ENCODE measurements around the gene EPB41L1.

The EPB41L1 gene

DNA sequence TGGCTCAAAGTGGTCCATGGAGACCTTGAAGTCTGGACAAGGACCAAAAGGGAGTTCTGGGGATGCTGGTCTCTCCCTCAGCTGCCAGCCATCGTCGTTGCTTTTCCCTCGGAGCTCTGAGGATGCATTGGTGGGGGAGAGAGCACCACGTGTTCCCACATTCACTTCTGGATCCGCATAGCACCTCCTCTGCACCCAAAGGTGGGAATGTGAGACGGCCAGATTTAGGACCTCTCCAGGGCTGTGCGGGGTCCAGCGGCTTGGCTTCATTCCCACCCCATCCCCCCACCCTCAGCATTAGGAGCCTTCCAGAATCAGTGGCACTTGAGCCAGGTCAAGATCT, 1.1 kb downstream of the EPB41L1 start:
- no peak for DNase-seq (ENCODE audit: low spot score)

DNA sequence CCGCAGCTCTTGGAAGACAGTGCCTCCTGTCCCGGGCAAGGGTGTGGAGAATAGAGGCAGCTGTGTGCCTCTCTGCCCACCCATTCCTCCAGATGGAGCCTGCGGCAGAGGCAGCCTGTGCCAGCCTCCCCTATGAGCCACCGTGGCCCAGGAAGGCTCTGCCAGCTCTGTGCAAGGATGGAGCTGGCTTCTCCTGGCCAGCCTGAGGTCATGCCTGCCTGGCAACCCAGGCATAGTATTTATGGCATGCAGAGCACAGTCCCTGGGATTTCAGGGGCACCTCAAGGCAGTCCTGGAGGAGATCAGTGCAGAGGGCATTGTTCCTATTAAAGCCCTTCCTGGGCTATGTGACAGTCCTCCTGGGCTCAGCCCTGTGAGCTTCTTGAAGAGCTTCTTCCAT, 1.5 kb downstream of the EPB41L1 start:
- no peak for DNase-seq (ENCODE audit: low spot score)

GRCh38 chr20:36157610-36158009, 3.1 kb downstream of the EPB41L1 start:
- no peak for DNase-seq (ENCODE audit: low spot score)

- no peak for DNase-seq (ENCODE audit: low spot score)
These were observed 3.7 kb downstream of the EPB41L1 start for GRCh38 chr20:36158160-36158741.

DNA sequence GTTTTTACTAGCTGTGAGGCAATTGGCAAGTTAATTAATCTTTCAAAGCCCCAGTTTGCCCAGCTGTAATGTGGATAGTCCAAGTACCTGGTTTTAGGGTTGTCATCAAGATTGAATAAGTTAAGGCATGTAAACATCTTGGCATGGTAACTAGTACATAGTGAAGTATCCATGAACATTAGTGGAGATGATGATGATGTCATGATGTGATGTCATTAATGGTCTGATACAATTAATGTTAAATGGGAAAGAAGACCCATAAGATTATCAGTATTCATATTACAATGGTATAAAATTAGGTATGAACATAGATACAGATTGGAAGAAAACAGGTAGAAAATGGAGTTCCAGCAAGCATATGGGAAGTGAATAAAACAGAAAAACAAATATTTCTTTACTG, 5.3 kb downstream of the EPB41L1 start:
- no peak for DNase-seq (ENCODE audit: low spot score)

- DNase-seq (ENCODE audit: low spot score), result no peak
These were observed 7.9 kb downstream of the EPB41L1 start for GRCh38 chr20:36162272-36162966.

DNA sequence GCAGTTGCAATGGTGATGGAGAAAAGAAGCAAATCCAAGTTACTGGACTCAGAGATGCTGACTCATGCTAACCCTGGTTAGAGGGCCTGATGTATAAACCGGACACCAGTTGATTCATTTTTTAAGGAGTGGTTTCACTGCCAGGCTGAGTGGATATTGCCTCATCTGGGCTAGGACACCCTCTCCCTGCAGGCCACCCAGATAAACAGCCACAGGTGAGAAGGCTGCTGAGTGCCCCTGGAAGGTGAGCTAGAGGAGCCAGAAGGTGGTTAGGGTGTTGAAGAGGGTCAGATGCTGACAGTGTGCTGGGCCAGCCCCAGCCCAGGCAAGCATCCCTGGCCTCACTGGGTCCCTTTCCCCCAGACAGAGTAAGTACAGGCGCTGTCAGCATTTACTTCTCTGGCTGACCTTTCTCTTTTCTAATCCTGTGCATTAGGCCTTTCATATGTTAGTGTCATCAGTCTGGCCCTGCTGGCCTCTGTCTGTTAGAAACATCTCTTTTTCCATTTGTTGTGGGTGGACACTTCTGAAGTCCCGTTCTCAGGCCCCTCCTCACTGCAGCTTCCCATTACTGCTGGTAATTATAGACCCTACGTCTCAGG, 13.5 kb downstream of the EPB41L1 start:
- DNase-seq (ENCODE audit: low spot score), result no peak

DNA sequence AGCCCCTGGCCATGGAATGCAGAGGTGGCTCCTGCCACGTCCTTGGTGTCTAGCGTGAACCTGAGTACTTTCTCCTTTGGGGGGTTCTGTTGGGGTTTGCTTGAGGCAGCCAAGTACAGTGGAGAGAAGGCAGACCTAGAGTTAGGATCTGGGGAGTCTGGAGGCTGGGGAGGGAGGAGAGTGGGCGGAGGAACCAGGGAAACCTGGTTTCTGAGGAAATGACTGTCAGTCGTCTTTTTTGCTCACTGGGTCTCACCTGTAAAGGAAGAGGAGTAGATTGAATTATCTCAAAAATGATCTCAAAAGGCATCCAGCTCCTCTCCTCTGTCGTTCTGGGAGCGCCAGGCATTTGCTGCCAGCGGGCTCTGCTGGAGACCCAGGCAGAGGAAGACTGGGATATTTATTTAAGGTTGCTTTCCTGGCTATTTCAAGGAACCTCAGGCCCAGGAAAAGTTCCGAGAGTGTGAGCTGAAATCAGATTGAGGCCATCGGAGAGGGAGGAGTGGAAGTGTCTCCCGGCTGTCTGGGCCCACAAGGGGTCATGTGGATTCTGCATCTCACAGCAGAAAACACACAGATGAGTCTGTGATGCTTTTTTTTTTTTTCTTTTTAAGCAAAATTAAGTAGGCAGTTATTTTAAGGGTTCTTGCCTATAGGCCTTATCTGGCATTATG, 16.1 kb downstream of the EPB41L1 start:
- no peak for DNase-seq (ENCODE audit: low spot score)

- DNase-seq (ENCODE audit: low spot score), result peak; percentile 92
These were observed 19.0 kb downstream of the EPB41L1 start for GRCh38 chr20:36173451-36173933.

- DNase-seq (ENCODE audit: low spot score), result no peak
These were observed 20.5 kb downstream of the EPB41L1 start for GRCh38 chr20:36175016-36175415.

DNA sequence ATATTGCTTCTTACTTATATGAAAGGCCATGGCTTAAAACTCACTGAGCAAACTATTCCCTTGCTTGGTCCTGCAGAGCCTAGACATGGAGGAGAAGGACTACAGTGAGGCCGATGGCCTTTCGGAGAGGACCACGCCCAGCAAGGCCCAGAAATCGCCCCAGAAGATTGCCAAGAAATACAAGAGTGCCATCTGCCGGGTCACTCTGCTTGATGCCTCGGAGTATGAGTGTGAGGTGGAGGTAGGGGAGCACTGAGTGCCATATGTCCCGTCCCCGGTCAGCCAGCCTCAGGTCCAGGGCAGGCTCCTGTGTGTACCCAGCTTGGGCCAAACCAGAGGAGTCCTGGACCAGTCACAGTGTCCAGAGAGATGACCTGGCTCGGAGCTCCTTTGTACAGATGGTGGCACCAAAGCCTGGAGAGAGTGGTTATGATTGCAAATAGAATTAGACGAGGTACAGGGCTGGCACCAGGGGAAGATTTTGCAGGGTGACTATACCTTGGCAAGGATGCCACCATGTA, 21.0 kb downstream of the EPB41L1 start:
- no peak for DNase-seq (ENCODE audit: low spot score)

DNA sequence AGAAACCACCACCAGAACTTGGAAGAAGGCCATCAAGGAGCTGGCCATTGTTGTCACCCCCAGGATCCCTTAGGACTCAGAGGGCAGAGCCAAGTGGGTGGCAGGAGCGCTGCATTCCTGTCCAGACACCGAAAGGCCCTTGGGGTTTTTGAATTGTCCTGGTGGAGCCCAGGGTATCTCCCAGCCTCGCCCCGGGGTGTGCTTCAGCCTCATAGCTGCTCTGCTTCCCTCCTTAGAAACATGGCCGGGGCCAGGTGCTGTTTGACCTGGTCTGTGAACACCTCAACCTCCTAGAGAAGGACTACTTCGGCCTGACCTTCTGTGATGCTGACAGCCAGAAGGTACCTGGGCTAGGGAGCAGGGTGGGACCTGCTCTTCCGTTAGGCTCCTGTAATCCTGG, 23.2 kb downstream of the EPB41L1 start:
- DNase-seq (ENCODE audit: low spot score), result no peak

DNA sequence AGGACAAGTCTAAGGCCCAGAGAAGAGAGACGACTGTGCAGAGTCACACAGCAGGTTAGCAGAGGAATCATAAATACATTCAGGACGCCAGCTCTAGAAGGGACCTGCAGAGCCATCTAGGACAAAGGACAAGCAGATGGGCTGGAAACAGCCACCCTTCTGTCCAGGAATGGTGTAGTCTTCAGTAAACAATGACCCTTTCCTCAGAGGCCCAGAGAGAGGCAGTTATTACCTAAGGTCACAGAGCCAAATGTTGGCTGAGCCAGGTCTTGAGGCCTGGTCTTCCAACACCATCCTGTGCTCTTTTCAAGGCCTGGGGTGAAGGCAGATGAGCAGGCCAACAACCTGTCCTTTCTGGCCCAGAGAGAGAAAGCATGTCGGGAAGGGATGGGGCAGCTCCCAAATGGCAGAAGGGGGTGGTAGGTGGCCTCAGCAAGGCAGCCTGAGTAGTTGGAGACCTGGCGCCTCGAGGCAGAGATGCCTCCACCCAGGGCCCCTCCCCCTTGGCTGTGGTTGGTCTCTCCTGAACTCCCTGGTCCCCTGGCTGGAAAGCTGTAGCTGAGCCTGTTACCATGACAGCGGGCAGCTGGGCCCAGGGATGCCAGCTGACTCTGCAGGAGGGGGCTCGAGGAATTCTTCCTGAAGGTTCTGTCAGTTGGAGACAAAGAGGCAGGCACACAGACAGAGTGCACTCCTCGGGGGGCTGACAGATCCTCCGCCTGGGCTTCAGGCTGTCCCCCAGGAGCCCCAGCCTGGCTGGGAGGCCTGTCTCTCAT, 24.8 kb downstream of the EPB41L1 start:
- DNase-seq (ENCODE audit: low spot score), result peak; percentile 69

- DNase-seq (ENCODE audit: low spot score), result no peak
These were observed 25.8 kb downstream of the EPB41L1 start for GRCh38 chr20:36180323-36180722.

GRCh38 chr20:36181934-36182603, 27.5 kb downstream of the EPB41L1 start:
- DNase-seq (ENCODE audit: low spot score), result no peak

- no peak for DNase-seq (ENCODE audit: low spot score)
These were observed 28.1 kb downstream of the EPB41L1 start for GRCh38 chr20:36182604-36183154.

DNA sequence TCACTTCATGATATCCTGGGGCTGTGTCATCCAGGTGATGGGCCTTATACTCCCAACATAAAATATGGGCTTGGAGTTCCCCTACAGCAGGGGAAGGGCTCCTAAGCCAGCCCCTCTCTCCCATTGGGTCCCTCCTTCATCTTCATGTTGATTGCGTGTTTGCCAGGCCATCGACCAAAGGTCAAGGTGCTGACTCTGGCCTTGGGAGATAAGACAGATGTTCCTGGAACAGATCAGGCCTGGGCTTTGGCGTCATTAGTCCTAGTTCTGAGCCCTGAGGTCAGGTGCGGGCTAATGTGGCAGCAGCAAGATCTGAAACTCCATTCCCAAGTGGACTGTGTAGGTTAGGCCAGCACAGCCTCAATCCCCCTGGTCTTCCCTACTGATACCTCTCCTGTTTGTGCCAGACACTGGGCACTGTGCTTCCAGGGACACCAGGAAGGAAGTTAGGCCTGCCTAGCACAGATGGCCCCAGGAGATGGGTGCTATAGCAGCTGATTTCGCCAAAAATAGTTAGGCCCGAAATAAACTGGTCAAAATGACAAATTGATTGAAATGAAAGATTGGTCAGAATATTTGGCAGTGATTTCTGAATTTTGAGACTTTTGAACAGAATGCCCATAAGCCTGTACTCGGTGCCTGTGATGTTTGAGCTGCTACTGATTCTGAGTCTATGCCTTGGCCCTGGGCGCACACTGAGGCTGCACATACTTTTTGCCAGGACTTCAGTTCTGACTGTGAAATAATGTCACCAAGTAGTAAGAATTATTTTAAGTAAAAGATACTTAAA, 28.8 kb downstream of the EPB41L1 start:
- DNase-seq (ENCODE audit: low spot score), result no peak

GRCh38 chr20:36184816-36185776, 30.6 kb downstream of the EPB41L1 start:
- no peak for DNase-seq (ENCODE audit: low spot score)
